GM13977 (cell line): ENCODE results near the gene PIP5K1B.

Source experiments
- DNase-seq: peaks from one replicate; pipeline ENCODE4 v3.0.0; 2012; ENCODE audit warnings: low spot score
- in situ Hi-C: fragments of 300-500 bp; cut with MboI; formaldehyde crosslinking; loops from one replicate; pipeline ENCODE4 v1.12.0; 2022; ENCODE audit warnings: low sequenced_read_pairs, low pct_unique_long_range_greater_than_20kb, mixed read lengths, inconsistent platforms; ENCODE audit not compliant: unreplicated experiment
- TF ChIP-seq, protein P1 (sequence below): IDR thresholded peaks from 2 replicates; pipeline ENCODE4 v1.5.1; 2012; ENCODE audit warnings: mild to moderate bottlenecking, control low read depth; ENCODE audit not compliant: insufficient read depth; ENCODE audit errors: extremely low read depth, missing control alignments

Gene PIP5K1B

DNA sequence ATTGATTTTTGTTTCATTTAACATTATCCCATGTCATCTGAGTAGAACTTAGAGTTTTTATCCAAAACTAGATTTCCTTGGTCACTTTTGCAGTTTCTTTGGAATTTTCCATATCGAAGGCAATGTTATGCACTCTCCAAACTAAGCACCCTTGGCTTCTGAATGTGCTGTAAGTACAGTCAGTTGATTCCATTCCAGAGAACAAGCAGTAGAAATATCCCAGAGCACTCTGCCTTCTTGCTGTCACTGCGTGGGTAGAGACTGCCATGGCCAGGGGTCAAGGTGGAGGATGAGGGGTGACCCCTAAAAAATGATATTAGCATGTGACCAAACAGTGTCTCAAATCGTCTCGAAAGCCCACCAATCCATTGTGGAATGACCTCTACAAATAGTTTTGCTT lies 36.2 kb downstream of the PIP5K1B start:
- in situ Hi-C loops, result no loop called here
- TF ChIP-seq, protein P1, sequence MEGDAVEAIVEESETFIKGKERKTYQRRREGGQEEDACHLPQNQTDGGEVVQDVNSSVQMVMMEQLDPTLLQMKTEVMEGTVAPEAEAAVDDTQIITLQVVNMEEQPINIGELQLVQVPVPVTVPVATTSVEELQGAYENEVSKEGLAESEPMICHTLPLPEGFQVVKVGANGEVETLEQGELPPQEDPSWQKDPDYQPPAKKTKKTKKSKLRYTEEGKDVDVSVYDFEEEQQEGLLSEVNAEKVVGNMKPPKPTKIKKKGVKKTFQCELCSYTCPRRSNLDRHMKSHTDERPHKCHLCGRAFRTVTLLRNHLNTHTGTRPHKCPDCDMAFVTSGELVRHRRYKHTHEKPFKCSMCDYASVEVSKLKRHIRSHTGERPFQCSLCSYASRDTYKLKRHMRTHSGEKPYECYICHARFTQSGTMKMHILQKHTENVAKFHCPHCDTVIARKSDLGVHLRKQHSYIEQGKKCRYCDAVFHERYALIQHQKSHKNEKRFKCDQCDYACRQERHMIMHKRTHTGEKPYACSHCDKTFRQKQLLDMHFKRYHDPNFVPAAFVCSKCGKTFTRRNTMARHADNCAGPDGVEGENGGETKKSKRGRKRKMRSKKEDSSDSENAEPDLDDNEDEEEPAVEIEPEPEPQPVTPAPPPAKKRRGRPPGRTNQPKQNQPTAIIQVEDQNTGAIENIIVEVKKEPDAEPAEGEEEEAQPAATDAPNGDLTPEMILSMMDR, result no peak
- DNase-seq, result no peak

DNA sequence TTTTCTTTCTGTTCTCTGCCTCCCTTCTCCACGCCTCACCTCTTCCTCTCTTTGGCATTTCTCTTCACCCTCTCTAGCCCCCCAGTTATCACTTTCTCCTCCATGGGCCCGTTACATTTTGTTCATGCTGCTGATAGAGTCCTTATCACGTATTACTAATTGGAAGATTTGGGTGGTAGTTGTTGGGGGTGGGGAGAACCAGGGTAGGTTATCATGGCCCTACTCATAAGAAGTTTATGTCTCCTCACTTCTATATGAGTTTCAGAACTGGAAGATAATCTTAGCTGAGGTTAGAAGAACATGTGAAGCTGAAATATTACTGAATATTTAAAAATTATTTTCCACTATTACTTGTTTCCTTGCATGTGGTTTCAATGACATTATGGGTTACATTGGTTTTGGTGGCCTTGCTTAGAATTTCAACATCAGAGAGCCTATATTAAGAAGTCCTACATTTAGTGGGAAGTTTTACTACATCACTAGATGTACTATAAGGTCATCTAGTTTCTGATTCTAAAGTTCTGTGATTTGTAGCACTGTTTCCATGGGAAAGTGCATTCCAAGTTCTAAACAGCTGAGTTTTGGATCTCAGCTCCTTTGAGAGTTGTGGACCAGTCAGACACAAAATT lies 36.8 kb downstream of the PIP5K1B start:
- no peak for DNase-seq
- in situ Hi-C loops, result no loop called here
- TF ChIP-seq, protein P1, result no peak

DNA sequence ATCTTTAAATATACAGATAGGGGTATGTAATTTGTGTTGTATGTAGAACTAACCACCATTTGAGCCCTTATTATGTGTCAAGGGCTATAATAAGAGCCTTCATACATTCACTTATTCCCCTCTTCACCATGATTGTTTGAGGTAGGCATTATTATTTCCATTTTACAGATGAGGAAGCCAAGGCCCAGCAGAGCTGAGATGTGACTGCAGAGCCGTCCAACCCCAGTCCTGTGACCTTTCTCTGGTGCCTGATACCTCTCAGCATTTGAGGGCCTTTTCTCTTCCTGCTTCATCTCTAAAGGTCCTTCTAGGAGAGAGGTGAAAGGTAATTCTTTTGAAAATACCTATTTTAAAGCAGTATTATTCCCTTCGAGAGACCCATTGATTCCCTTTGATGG lies 37.3 kb downstream of the PIP5K1B start:
- in situ Hi-C loops, result no loop called here

DNA sequence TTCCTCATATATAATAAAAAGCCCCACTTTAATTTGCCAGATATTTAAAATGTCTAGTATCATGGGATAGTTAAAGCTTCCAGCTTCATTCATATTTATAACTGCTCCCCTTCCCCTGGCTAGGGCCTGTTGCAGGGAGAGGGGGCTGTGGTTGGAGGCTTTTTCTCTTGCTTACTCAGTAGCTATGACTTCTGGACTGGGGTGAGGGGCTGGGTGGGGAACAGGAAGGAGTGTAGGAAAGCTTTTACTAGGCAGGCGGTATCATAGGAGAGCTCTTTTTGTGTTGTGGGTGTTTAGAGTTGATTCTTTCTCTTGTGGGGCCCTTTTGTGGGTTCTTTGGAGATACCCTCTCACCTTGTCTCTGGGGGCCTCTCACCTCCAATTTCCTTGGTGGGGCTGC lies 39.4 kb downstream of the PIP5K1B start:
- in situ Hi-C loops, result no loop called here
- TF ChIP-seq, protein P1, result no peak
- no peak for DNase-seq

More for the DNA sequence above, 37.3 kb downstream of the PIP5K1B start:
- TF ChIP-seq, protein P1, result no peak
- DNase-seq, result no peak

DNA sequence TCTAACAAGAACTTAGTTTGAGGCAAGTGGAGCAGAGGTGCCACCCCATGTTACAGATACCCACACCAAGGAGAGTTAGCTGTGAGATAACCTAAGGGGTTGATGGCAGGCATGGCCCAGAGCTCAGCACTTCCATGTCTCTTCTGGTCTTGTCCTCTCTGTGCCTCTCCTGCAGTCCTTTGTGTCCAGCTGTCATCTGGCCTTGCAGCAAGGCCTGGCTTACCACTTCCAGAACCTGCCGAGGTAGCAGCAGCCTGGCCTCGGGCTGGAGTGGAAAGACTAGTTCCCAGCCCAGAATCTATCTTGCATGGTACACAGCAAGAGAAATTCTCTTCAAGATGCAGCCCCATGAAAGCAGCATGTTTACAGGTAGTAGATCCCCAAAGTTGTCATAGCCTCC lies 41.5 kb downstream of the PIP5K1B start:
- TF ChIP-seq, protein P1, result no peak
- in situ Hi-C loops, result no loop called here
- DNase-seq, result no peak

DNA sequence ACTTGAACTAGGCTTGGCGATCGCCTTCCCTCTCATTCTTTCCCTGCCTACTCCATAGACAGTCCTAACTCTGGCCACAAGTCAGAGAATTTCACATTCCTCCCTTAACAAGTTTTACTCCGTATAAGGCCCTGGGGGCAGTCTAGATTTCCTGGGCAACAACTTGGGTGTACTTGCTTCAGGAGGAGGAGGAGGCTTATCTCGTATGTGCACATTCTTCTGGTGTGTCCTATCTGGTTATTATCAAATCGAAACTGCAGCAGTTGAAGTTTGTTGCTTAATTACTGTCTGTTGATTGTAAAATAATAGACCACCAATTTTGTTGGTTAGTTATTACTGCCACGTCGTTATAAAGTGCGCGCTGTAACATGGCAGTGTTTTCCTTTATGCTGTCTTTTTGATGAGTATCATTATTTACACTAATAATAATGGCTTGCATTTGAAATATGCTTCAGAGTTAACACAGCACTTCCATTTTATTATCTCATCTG lies 42.0 kb downstream of the PIP5K1B start:
- in situ Hi-C loops, result no loop called here
- no peak for DNase-seq
- TF ChIP-seq, protein P1, result no peak
